ENCODE measurements around the gene TLE4. TPM values are rescaled to one million over a fixed set of nuclear protein-coding genes. Genes with fewer than 3 reads are reported as not detected.
"Not testable (repeated sequence)": the region's sequence is repeated elsewhere in the genome, so short reads cannot be mapped to it uniquely, and the experiment has no call there.

The TLE4 gene
- total RNA-seq, 1 donor from 2014 or later, result 17.2 TPM

GRCh38 chr9:79603222-79603920 lies 31.6 kb downstream of the TLE4 start:
- Histone ChIP-seq H3K27me3 (ENCODE audit: control insufficient read depth, insufficient read depth, low read length) (no peaks in the 10 kb centered on the region), H3K36me3 (ENCODE audit: control insufficient read depth, insufficient read depth, low read length) (peaks cover 1% of the 10 kb centered on the region), H3K4me3 (ENCODE audit: low read depth, low read length) (no peak overlapping the region)
- TF ChIP-seq CTCF (IDR thresholded peaks at IDR 0.05; ENCODE audit: insufficient read depth, low read length, poor library complexity, severe bottlenecking), result no peak
- DNase-seq (ENCODE audit: low read depth), result no peak

DNA sequence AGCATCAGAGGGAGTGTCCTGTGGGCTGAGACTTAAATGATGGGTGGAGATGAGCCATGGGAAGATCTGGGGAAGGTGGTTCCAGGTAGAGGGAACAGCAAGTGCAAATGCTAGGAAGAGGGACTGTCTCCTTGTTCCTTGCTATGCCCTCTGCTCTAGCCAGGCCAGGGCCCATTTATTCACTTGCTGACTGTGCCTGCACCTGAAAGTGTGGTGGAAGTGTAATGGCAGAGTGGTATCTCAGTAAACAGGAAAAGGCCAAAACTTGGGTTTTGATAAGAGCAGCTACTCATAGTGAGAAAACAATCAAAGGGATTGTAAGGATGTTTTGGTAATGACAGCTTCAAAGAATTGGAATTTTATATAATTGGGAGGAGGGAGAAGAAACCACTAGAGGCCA lies 32.4 kb downstream of the TLE4 start:
- DNase-seq (ENCODE audit: low read depth), result no peak
- Histone ChIP-seq H3K36me3 (ENCODE audit: control insufficient read depth, insufficient read depth, low read length) (peaks cover 1% of the 10 kb centered on the region), H3K4me3 (ENCODE audit: low read depth, low read length) (no peak overlapping the region), H3K27me3 (ENCODE audit: control insufficient read depth, insufficient read depth, low read length) (no peaks in the 10 kb centered on the region)
- TF ChIP-seq CTCF (IDR thresholded peaks at IDR 0.05; ENCODE audit: insufficient read depth, low read length, poor library complexity, severe bottlenecking), result no peak

DNA sequence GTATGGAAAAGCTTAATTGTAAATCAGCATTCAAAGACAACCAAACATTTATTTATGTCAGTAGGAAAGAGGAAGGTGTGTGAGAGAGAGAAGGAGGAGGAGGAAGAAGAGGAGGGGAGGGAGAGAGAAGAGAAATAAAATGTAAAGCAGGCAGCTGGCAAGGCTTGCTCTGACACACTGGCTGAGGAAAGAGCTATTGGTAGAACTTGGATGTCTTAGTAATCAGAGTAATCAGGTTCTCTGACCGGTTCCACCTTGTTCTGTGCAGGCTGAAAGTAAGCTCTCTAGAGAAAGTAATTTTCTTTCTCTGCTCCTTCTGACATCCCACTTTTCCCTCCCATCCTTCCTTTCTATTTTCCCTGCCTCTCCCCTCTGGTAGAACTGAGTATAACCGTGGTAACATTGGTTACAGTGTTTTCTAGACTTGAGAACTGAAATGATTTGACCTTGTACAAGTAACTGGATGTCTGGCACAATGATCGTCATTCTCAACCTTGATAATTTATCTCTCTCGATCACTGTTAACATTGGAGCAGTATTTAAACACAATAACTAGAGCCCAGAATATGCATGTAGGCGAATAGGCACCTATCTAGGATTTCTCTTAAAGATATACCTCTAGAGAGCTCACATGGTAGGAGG lies 33.3 kb downstream of the TLE4 start:
- Histone ChIP-seq H3K27me3 (ENCODE audit: control insufficient read depth, insufficient read depth, low read length) (no peaks in the 10 kb centered on the region), H3K4me3 (ENCODE audit: low read depth, low read length) (no peak overlapping the region), H3K36me3 (ENCODE audit: control insufficient read depth, insufficient read depth, low read length) (peaks cover 1% of the 10 kb centered on the region)
- DNase-seq (ENCODE audit: low read depth), result no peak
- no peak for TF ChIP-seq CTCF (IDR thresholded peaks at IDR 0.05; ENCODE audit: insufficient read depth, low read length, poor library complexity, severe bottlenecking)

- not testable (repeated sequence) for DNase-seq (ENCODE audit: low read depth); H3K27me3 ChIP-seq (ENCODE audit: control insufficient read depth, insufficient read depth, low read length); H3K36me3 ChIP-seq (ENCODE audit: control insufficient read depth, insufficient read depth, low read length); H3K4me3 ChIP-seq (ENCODE audit: low read depth, low read length)
These were observed 34.8 kb downstream of the TLE4 start for GRCh38 chr9:79606529-79606928.

- DNase-seq (ENCODE audit: low read depth), result no peak
- Histone ChIP-seq H3K4me3 (ENCODE audit: low read depth, low read length) (no peak overlapping the region), H3K27me3 (ENCODE audit: control insufficient read depth, insufficient read depth, low read length) (no peaks in the 10 kb centered on the region), H3K36me3 (ENCODE audit: control insufficient read depth, insufficient read depth, low read length) (no peaks in the 10 kb centered on the region)
- no peak for TF ChIP-seq CTCF (IDR thresholded peaks at IDR 0.05; ENCODE audit: insufficient read depth, low read length, poor library complexity, severe bottlenecking)
These were observed 37.8 kb downstream of the TLE4 start for GRCh38 chr9:79609468-79610018.

- no peak for TF ChIP-seq CTCF (IDR thresholded peaks at IDR 0.05; ENCODE audit: insufficient read depth, low read length, poor library complexity, severe bottlenecking)
- Histone ChIP-seq H3K4me3 (ENCODE audit: low read depth, low read length) (no peak overlapping the region), H3K36me3 (ENCODE audit: control insufficient read depth, insufficient read depth, low read length) (no peaks in the 10 kb centered on the region), H3K27me3 (ENCODE audit: control insufficient read depth, insufficient read depth, low read length) (no peaks in the 10 kb centered on the region)
- peak; percentile 53 for DNase-seq (ENCODE audit: low read depth)
These were observed 38.4 kb downstream of the TLE4 start for GRCh38 chr9:79610019-79610631.
